GM12878 (cell line): ENCODE measurements around the gene MRPL28.

Experiments
- EGR1 ChIP-seq, 2 experiments: IDR thresholded peaks; 1 replicate in 1 of 2; 2 replicates in 1 of 2; pipeline ENCODE4 v1.6.1; 2011 to 2012; ENCODE audit warnings: low read depth in 2 of 2, low read length in 2 of 2, borderline replicate concordance in 1 of 2, mild to moderate bottlenecking in 1 of 2, moderate library complexity in 1 of 2
- ETV6 ChIP-seq, 2 experiments: fragments of 450-650 bp in 1 of 2; IDR thresholded peaks in 1 of 2; conservative IDR thresholded peaks in 1 of 2; 2 replicates each; pipeline ENCODE4 v1.6.1; 2014; ENCODE audit warnings: antibody characterized with exemption in 1 of 2, borderline replicate concordance in 1 of 2, low read depth in 1 of 2, mild to moderate bottlenecking in 1 of 2, moderate library complexity in 1 of 2
- MTA3 ChIP-seq: IDR thresholded peaks from 2 replicates; pipeline ENCODE4 v1.6.1; 2012; ENCODE audit warnings: low read length, inconsistent platforms, borderline replicate concordance
- MYC ChIP-seq: IDR thresholded peaks from 2 replicates; pipeline ENCODE4 v1.6.1; 2011; ENCODE audit warnings: mild to moderate bottlenecking, low read length, moderate library complexity, inconsistent platforms; ENCODE audit not compliant: insufficient read depth, insufficient replicate concordance, insufficient read length, severe bottlenecking
- NFYB ChIP-seq: IDR thresholded peaks from 2 replicates; pipeline ENCODE4 v1.6.1; 2011; ENCODE audit warnings: low read depth, mild to moderate bottlenecking, low read length, improper control_type of control experiment, moderate library complexity; ENCODE audit not compliant: insufficient read depth
- PKNOX1 ChIP-seq: fragments of 450-650 bp; IDR thresholded peaks from 2 replicates; pipeline ENCODE4 v1.6.1; 2016; ENCODE audit warnings: mild to moderate bottlenecking
- POLR2A ChIP-seq: IDR thresholded peaks from 2 replicates; pipeline ENCODE4 v1.6.1; 2011; ENCODE audit warnings: low read depth, mild to moderate bottlenecking, low read length
- RB1 ChIP-seq: fragments of 450-650 bp; formaldehyde crosslinking; IDR thresholded peaks from 2 replicates; pipeline ENCODE4 v1.6.1; 2017; ENCODE audit warnings: mild to moderate bottlenecking, borderline replicate concordance
- SIN3A ChIP-seq: IDR thresholded peaks from 2 replicates; pipeline ENCODE4 v1.6.1; 2012; ENCODE audit warnings: low read depth, low read length, improper control_type of control experiment
- SMAD1 ChIP-seq: fragments of 450-650 bp; IDR thresholded peaks from 2 replicates; pipeline ENCODE4 v1.6.1; 2018; ENCODE audit warnings: mild to moderate bottlenecking, low read depth; ENCODE audit not compliant: partially characterized antibody
- USF1 ChIP-seq: IDR thresholded peaks from 2 replicates; pipeline ENCODE4 v1.6.1; 2011; ENCODE audit warnings: borderline replicate concordance, low read depth, mild to moderate bottlenecking, moderate library complexity, mixed read lengths, low read length; ENCODE audit not compliant: insufficient read depth; ENCODE audit errors: extremely low read length
- TF ChIP-seq, protein P1 (sequence below), 3 experiments: IDR thresholded peaks in 2 of 3; conservative IDR thresholded peaks in 1 of 3; 2 replicates each; pipeline ENCODE4 v1.5.1; 2011; ENCODE audit warnings: low read depth in 3 of 3, low read length in 3 of 3, mild to moderate bottlenecking in 3 of 3, control low read depth in 2 of 3, moderate library complexity in 2 of 3, inconsistent platforms in 1 of 3, mixed read lengths in 1 of 3; ENCODE audit not compliant: control insufficient read depth in 2 of 3, insufficient read depth in 1 of 3; ENCODE audit errors: extremely low read depth in 1 of 3

GRCh38 chr16:359067-359763 lies 11.1 kb downstream of the MRPL28 start:
- TF ChIP-seq MTA3 = no peak
- TF ChIP-seq ETV6 (conservative IDR thresholded peaks at IDR 0.05 in 1 of 2, IDR thresholded peaks at IDR 0.05 in 1 of 2; ENCODE audit: borderline replicate concordance in 1 of 2, low read depth in 1 of 2) = no peak
- TF ChIP-seq, protein P1, sequence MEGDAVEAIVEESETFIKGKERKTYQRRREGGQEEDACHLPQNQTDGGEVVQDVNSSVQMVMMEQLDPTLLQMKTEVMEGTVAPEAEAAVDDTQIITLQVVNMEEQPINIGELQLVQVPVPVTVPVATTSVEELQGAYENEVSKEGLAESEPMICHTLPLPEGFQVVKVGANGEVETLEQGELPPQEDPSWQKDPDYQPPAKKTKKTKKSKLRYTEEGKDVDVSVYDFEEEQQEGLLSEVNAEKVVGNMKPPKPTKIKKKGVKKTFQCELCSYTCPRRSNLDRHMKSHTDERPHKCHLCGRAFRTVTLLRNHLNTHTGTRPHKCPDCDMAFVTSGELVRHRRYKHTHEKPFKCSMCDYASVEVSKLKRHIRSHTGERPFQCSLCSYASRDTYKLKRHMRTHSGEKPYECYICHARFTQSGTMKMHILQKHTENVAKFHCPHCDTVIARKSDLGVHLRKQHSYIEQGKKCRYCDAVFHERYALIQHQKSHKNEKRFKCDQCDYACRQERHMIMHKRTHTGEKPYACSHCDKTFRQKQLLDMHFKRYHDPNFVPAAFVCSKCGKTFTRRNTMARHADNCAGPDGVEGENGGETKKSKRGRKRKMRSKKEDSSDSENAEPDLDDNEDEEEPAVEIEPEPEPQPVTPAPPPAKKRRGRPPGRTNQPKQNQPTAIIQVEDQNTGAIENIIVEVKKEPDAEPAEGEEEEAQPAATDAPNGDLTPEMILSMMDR (IDR thresholded peaks at IDR 0.05 in 2 of 3, conservative IDR thresholded peaks at IDR 0.05 in 1 of 3; ENCODE audit: control insufficient read depth in 2 of 3, extremely low read depth in 1 of 3, insufficient read depth in 1 of 3, low read depth in 3 of 3, low read length in 3 of 3) = no peak
- no peak for TF ChIP-seq SMAD1
- TF ChIP-seq EGR1 (IDR thresholded peaks at IDR 0.05; ENCODE audit: borderline replicate concordance in 1 of 2, low read depth in 2 of 2, low read length in 2 of 2) = no peak
- no peak for TF ChIP-seq POLR2A
- no peak for TF ChIP-seq RB1
- TF ChIP-seq PKNOX1 = no peak
- no peak for TF ChIP-seq SIN3A
- no peak for TF ChIP-seq MYC
- no peak for TF ChIP-seq USF1
- TF ChIP-seq NFYB = no peak
